K562 (cell line): ENCODE results near the gene PRM2. TPM values are rescaled to one million over a fixed set of nuclear protein-coding genes. Genes with fewer than 3 reads are reported as not detected.

Experiments used
- ATAC-seq: fragments of 200-7000 bp; cut with Tn5 transposase; 3 replicates; pipeline ENCODE4 v1.9.1; 2020; ENCODE audit warnings: moderate library complexity
- BruUV-seq: library from RNA; stranded (reverse); fragments of 400-500 nt; replicated peaks from 2 replicates; lab custom pipeline; 2021; lab: Mats Ljungman, UMichigan
- CTCF ChIA-PET: fragments of 300-600 bp; formaldehyde crosslinking; extraction: SDS; loops from one replicate; lab custom pipeline; 2021; ENCODE audit warnings: low intra/inter-chr PET ratio; lab: Yijun Ruan, JAX
- POLR2A ChIA-PET: fragments of 300-600, 350-650 bp; sonication (Branson Sonifier 250); formaldehyde crosslinking; extraction: SDS; loops from one replicate; lab custom pipeline; 2021; ENCODE audit warnings: antibody characterized with exemption, inconsistent platforms; lab: Yijun Ruan, JAX
- DNase-seq, 4 experiments: peaks; one replicate each; pipeline versions ENCODE4 v3.0.0 to v3.0.0-alpha.2; 2011 to 2018; ENCODE audit warnings: low spot score in 3 of 4, mixed read lengths in 3 of 4; ENCODE audit errors: extremely low read depth in 1 of 4
- FAIRE-seq: peaks from 2 replicates; lab custom pipeline; 2011; peaks lifted over from hg19 to GRCh38; lab: Jason Lieb, UNC
- H2AFZ ChIP-seq: 2 replicates; pipeline ENCODE4 v1.6.0; 2011; ENCODE audit warnings: low read depth, low read length, control low read depth, inconsistent platforms
- H3K27ac ChIP-seq: fragments of 200-600 bp; 3 replicates; pipeline ENCODE4 v1.8.0; 2011; ENCODE audit warnings: low read depth, mild to moderate bottlenecking, control low read depth, inconsistent platforms, low read length, moderate library complexity, mixed read lengths; ENCODE audit errors: extremely low read depth
- H3K27me3 ChIP-seq, 2 experiments: fragments of 300-600 bp in 1 of 2; 2 replicates in 1 of 2; 3 replicates in 1 of 2; pipeline versions ENCODE4 v1.6.0 to v1.8.0; 2011; ENCODE audit warnings: inconsistent platforms in 2 of 2, low read length in 2 of 2, mild to moderate bottlenecking in 1 of 2, mixed read lengths in 1 of 2, moderate library complexity in 1 of 2; ENCODE audit not compliant: control insufficient read depth in 2 of 2, insufficient read depth in 2 of 2
- H3K36me3 ChIP-seq: fragments of 300-600 bp; 3 replicates; pipeline ENCODE4 v1.8.0; 2011; ENCODE audit warnings: mild to moderate bottlenecking, low read length, inconsistent platforms; ENCODE audit not compliant: control insufficient read depth, insufficient read depth
- H3K4me1 ChIP-seq, 2 experiments: fragments of 200-600 bp in 1 of 2; replicated peaks in 1 of 2; 2 replicates in 1 of 2; 3 replicates in 1 of 2; pipeline versions ENCODE4 v1.5.1 to v1.8.0; 2011; ENCODE audit warnings: inconsistent platforms in 2 of 2, low read length in 2 of 2, mild to moderate bottlenecking in 1 of 2, mixed read lengths in 1 of 2, moderate library complexity in 1 of 2; ENCODE audit not compliant: control insufficient read depth in 2 of 2, insufficient read depth in 2 of 2
- H3K4me2 ChIP-seq: 2 replicates; pipeline ENCODE4 v1.6.1; 2011; ENCODE audit warnings: low read length, control low read depth, inconsistent platforms, mixed read lengths; ENCODE audit not compliant: insufficient read depth
- H3K4me3 ChIP-seq: fragments of 200-600 bp; sonication (generic), shearing (Covaris generic); 2 replicates; pipeline ENCODE4 v1.5.1; 2016; ENCODE audit warnings: control low read depth, inconsistent platforms
- H3K79me2 ChIP-seq: fragments of 200-600 bp; 3 replicates; pipeline ENCODE4 v1.8.0; 2011; ENCODE audit warnings: low read length, inconsistent platforms; ENCODE audit not compliant: control insufficient read depth, insufficient read depth
- H3K9ac ChIP-seq, 2 experiments: 2 replicates each; pipeline versions ENCODE4 v1.6.0 to v1.6.1; 2011; ENCODE audit warnings: low read depth in 2 of 2, low read length in 2 of 2, control low read depth in 1 of 2, inconsistent platforms in 1 of 2, mild to moderate bottlenecking in 1 of 2, mixed read lengths in 1 of 2; ENCODE audit not compliant: insufficient read depth in 1 of 2
- H3K9me1 ChIP-seq: one replicate; pipeline ENCODE4 v1.6.0; 2011; ENCODE audit warnings: inconsistent platforms, mild to moderate bottlenecking, low read length, moderate library complexity; ENCODE audit not compliant: control insufficient read depth, insufficient read depth
- H3K9me3 ChIP-seq: replicated peaks from 2 replicates; pipeline ENCODE4 v1.5.1; 2011; ENCODE audit warnings: low read depth, low read length, inconsistent platforms; ENCODE audit not compliant: control insufficient read depth, insufficient read depth
- H4K20me1 ChIP-seq: replicated peaks from 2 replicates; pipeline ENCODE4 v1.6.1; 2011; ENCODE audit warnings: low read length, inconsistent platforms, mixed read lengths; ENCODE audit not compliant: control insufficient read depth, insufficient read depth
- MEF2A ChIP-seq: IDR thresholded peaks from 2 replicates; pipeline ENCODE4 v1.6.1; 2011; ENCODE audit warnings: low read depth, mild to moderate bottlenecking, low read length, moderate library complexity; ENCODE audit not compliant: control insufficient read depth
- PPARD ChIP-seq: fragments of 250-450 bp; sonication (Bioruptor Pico); IDR thresholded peaks from 2 replicates; pipeline ENCODE4 v1.8.0; 2022; ENCODE audit warnings: inconsistent platforms, mild to moderate bottlenecking, moderate library complexity
- RBM25 ChIP-seq: fragments of 200-400 bp; formaldehyde crosslinking; IDR thresholded peaks from 2 replicates; pipeline ENCODE4 v1.6.1; 2018; ENCODE audit warnings: low read length, low read depth, moderate library complexity; ENCODE audit not compliant: severe bottlenecking
- SNRNP70 ChIP-seq: fragments of 200-400 bp; formaldehyde crosslinking; optimal IDR thresholded peaks from 2 replicates; pipeline ENCODE3; 2017; ENCODE audit warnings: low read depth, low read length
- ZFP1 ChIP-seq: fragments of 450-650 bp; formaldehyde crosslinking; IDR thresholded peaks from 2 replicates; pipeline ENCODE4 v1.4.0; 2020; ENCODE audit warnings: mild to moderate bottlenecking, mixed read lengths
- ZNF696 ChIP-seq: fragments of 250-450 bp; sonication (Bioruptor Pico); conservative IDR thresholded peaks from 2 replicates; pipeline ENCODE4 v1.4.0; 2020; ENCODE audit warnings: mild to moderate bottlenecking, moderate library complexity
- WGBS: fragments of 100-300 bp; shearing (Covaris generic); methylation state at CpG from one replicate; pipeline ENCODE4 v1.1.6; 2016; ENCODE audit warnings: low coverage, mixed read lengths; ENCODE audit not compliant: insufficient coverage; ENCODE audit errors: missing lambda C conversion rate; 5-methylcytosine and 5-hydroxymethylcytosine counted together
- in situ Hi-C: fragments of 300-500 bp; cut with MboI; formaldehyde crosslinking; loops from 4 replicates; pipeline ENCODE4 v1.15.0; 2018; ENCODE audit warnings: inconsistent platforms, mixed read lengths
- intact Hi-C: fragments of 100-400 bp; cut with micrococcal nuclease; formaldehyde crosslinking; loops from 2 replicates; pipeline ENCODE4 v1.14.2; 2022
- polyA plus RNA-seq, 8 experiments: library from polyadenylated mRNA; depleted of rRNA in 4 of 8; stranded (reverse) in 5 of 8; unstranded in 3 of 8; fragments of >200 nt; fragmentation: Nextera tagmentation in 2 of 8; fragmentation: Illumina TruSeq in 1 of 8; extraction: Ambion mirVana in 2 of 8; extraction: Trizol in 1 of 8; gene quantifications; 2 replicates each; pipeline versions ENCODE4 v1.2.1 to v1.2.3, GENCODE V29; 2011 to 2014; ENCODE audit warnings: inconsistent platforms in 1 of 8, missing spikeins in 1 of 8
- total RNA-seq, 7 experiments: library from RNA; depleted of rRNA in 6 of 7; stranded (reverse); fragments of >200 nt in 6 of 7; fragmentation: Illumina TruSeq in 2 of 7; extraction: Trizol in 2 of 7; gene quantifications; 2 replicates each; pipeline versions ENCODE4 v1.2.1 to v1.2.3, GENCODE V29; 2011 to 2021; ENCODE audit warnings: low replicate concordance in 1 of 7
- TF ChIP-seq, protein P1 (sequence below): fragments of 200-800 bp; sonication (Bioruptor generic); IDR thresholded peaks from 2 replicates; pipeline ENCODE4 v1.6.1; 2016; ENCODE audit warnings: missing genetic modification characterization, missing compliant biosample characterization
- TF ChIP-seq, protein P2 (sequence below): fragments of 250-450 bp; sonication (Bioruptor Pico); IDR thresholded peaks from 2 replicates; pipeline ENCODE4 v1.8.0; 2021; ENCODE audit warnings: borderline replicate concordance, mild to moderate bottlenecking, moderate library complexity; ENCODE audit not compliant: poor library complexity, severe bottlenecking

PRM2 gene
- total and polyA plus RNA-seq, 9 of the 15 experiments (the other 6 are each of a cell fraction or from before 2014, with no cell fraction given): not detected

GRCh38 chr16:11315510-11315909 is 39.2 kb upstream of the PRM2 start:
- FAIRE-seq (no peak), ATAC-seq (no peak), DNase-seq (no peak)
- CTCF ChIA-PET: no interaction called here
- Histone ChIP-seq H3K4me3 (no peak overlapping the region), H3K9me1 (no peaks in the 10 kb centered on the region), H2AFZ (no peak overlapping the region), H3K27ac (no peak overlapping the region)
- no TSS peak for BruUV-seq
- in situ Hi-C loops: no loop called here
- TF ChIP-seq MEF2A: no peak
- TF ChIP-seq RBM25: no peak
- no peak for TF ChIP-seq SNRNP70
- TF ChIP-seq, protein P1, sequence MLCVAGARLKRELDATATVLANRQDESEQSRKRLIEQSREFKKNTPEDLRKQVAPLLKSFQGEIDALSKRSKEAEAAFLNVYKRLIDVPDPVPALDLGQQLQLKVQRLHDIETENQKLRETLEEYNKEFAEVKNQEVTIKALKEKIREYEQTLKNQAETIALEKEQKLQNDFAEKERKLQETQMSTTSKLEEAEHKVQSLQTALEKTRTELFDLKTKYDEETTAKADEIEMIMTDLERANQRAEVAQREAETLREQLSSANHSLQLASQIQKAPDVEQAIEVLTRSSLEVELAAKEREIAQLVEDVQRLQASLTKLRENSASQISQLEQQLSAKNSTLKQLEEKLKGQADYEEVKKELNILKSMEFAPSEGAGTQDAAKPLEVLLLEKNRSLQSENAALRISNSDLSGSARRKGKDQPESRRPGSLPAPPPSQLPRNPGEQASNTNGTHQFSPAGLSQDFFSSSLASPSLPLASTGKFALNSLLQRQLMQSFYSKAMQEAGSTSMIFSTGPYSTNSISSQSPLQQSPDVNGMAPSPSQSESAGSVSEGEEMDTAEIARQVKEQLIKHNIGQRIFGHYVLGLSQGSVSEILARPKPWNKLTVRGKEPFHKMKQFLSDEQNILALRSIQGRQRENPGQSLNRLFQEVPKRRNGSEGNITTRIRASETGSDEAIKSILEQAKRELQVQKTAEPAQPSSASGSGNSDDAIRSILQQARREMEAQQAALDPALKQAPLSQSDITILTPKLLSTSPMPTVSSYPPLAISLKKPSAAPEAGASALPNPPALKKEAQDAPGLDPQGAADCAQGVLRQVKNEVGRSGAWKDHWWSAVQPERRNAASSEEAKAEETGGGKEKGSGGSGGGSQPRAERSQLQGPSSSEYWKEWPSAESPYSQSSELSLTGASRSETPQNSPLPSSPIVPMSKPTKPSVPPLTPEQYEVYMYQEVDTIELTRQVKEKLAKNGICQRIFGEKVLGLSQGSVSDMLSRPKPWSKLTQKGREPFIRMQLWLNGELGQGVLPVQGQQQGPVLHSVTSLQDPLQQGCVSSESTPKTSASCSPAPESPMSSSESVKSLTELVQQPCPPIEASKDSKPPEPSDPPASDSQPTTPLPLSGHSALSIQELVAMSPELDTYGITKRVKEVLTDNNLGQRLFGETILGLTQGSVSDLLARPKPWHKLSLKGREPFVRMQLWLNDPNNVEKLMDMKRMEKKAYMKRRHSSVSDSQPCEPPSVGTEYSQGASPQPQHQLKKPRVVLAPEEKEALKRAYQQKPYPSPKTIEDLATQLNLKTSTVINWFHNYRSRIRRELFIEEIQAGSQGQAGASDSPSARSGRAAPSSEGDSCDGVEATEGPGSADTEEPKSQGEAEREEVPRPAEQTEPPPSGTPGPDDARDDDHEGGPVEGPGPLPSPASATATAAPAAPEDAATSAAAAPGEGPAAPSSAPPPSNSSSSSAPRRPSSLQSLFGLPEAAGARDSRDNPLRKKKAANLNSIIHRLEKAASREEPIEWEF: no peak
- TF ChIP-seq, protein P2, sequence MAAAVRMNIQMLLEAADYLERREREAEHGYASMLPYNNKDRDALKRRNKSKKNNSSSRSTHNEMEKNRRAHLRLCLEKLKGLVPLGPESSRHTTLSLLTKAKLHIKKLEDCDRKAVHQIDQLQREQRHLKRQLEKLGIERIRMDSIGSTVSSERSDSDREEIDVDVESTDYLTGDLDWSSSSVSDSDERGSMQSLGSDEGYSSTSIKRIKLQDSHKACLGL: no peak
- no peak for TF ChIP-seq ZFP1 (CRISPR knock-in tag)
- no peak for TF ChIP-seq PPARD (CRISPR knock-in tag)
- no peak for TF ChIP-seq ZNF696
- TF ChIP-seq, all 486 proteins: peak for 0
- H3K4me1 ChIP-seq: peaks cover 11 to 17% of the 10 kb centered on the region in 2 experiments; a peak in 3 of 5 replicates
- no peaks in the 10 kb centered on the region for H3K36me3 ChIP-seq
- H3K27me3 ChIP-seq: no peaks in the 10 kb centered on the region
- POLR2A ChIA-PET: interaction anchor here (1.0 kb wide), 1 partner anchor 60 kb away, joined by 4 read pairs; the partner anchor contains the start of gene SOCS1
- no peaks in the 10 kb centered on the region for H4K20me1 ChIP-seq
- 51% methylated on average over 9 of the region's 13 CpGs for WGBS
- H3K4me2 ChIP-seq: no peak overlapping the region
- H3K9ac ChIP-seq: no peak overlapping the region
- intact Hi-C loops: no loop called here
- no peaks in the 10 kb centered on the region for H3K9me3 ChIP-seq
- no peaks in the 10 kb centered on the region for H3K79me2 ChIP-seq
